Kidney (tissue), 14 donors: ENCODE data around the gene SERPINB6. TPM values are rescaled to one million over a fixed set of nuclear protein-coding genes. Genes with fewer than 3 reads are reported as not detected.
"Not testable (repeated sequence)": the region's sequence is repeated elsewhere in the genome, so short reads cannot be mapped to it uniquely, and the experiment has no call there.

ENCODE experiments used
- DNase-seq, 5 donors: peaks; one replicate each; pipeline ENCODE4 v3.0.0-alpha.2; 2013 to 2020
- FAIRE-seq: peaks from 2 replicates; lab custom pipeline; 2012; peaks lifted over from hg19 to GRCh38; lab: Jason Lieb, UNC
- H3K27ac ChIP-seq, 2 donors: one replicate each; pipeline ENCODE4 v1.7.0; 2013; ENCODE audit warnings: low read depth in 2 of 2, low read length in 2 of 2, inconsistent platforms in 1 of 2
- H3K27me3 ChIP-seq: one replicate; pipeline ENCODE4 v1.7.1; 2013; ENCODE audit warnings: low read length, inconsistent platforms; ENCODE audit not compliant: control insufficient read depth, insufficient read depth
- H3K36me3 ChIP-seq, 3 donors: one replicate each; pipeline versions ENCODE4 v1.7.0 to v1.7.1; 2013; ENCODE audit warnings: low read length in 3 of 3, control low read depth in 1 of 3, inconsistent platforms in 1 of 3; ENCODE audit not compliant: insufficient read depth in 3 of 3, control insufficient read depth in 2 of 3
- H3K4me1 ChIP-seq, 3 donors: one replicate each; pipeline versions ENCODE4 v1.7.0 to v1.7.1; 2013; ENCODE audit warnings: low read length in 3 of 3, inconsistent platforms in 1 of 3, low read depth in 1 of 3; ENCODE audit not compliant: control insufficient read depth in 2 of 3, insufficient read depth in 2 of 3
- H3K4me3 ChIP-seq, 3 donors: one replicate each; pipeline versions ENCODE4 v1.7.0 to v1.8.1; 2013; ENCODE audit warnings: low read length in 3 of 3, control low read depth in 1 of 3, inconsistent platforms in 1 of 3
- H3K9ac ChIP-seq, 3 donors: one replicate each; pipeline versions ENCODE4 v1.7.0 to v1.7.1; 2013; ENCODE audit warnings: low read length in 3 of 3, control low read depth in 1 of 3, inconsistent platforms in 1 of 3
- H3K9me3 ChIP-seq, 3 donors: one replicate each; pipeline versions ENCODE4 v1.7.0 to v1.7.1; 2013; ENCODE audit warnings: low read length in 3 of 3, control low read depth in 1 of 3, inconsistent platforms in 1 of 3; ENCODE audit not compliant: control insufficient read depth in 2 of 3, insufficient read depth in 1 of 3
- intact Hi-C: fragments of 100-400 bp; cut with DNase I; formaldehyde crosslinking; loops from one replicate; pipeline ENCODE4 v1.11.1; 2022
- polyA plus RNA-seq: library from polyadenylated mRNA; stranded (reverse); fragments of 350-450 nt; fragmentation: Illumina TruSeq; extraction: RNeasy Lipid Tissue Mini Kit (QIAGEN cat#74804); gene quantifications from one replicate; pipeline ENCODE4 v1.2.3, GENCODE V29; 2014; ENCODE audit warnings: low read depth, low replicate concordance; ENCODE audit not compliant: insufficient read depth
- total RNA-seq: library from RNA; stranded (reverse); fragmentation: NEBNext Ultra II Directional; extraction: Animal tissue kit (Norgen Biotek cat#: 25700); gene quantifications from one replicate; pipeline ENCODE4 v1.2.1, GENCODE V29; 2021
- TF ChIP-seq, protein P1 (sequence below): IDR thresholded peaks from 3 replicates; pipeline ENCODE4 v1.5.1; 2012; ENCODE audit warnings: mild to moderate bottlenecking, moderate library complexity, borderline replicate concordance; ENCODE audit not compliant: insufficient read depth; ENCODE audit errors: extremely low read depth
- donor health status: control.
- donor health status: control.
- donor health status: control.
- donor health status: control.
- donor health status: control.
- donor health status: DM: yes; HTN: yes; CAD: no.
- donor health status: Normal renal cell carcinoma (clear cell type).

The SERPINB6 gene
- total and polyA plus RNA-seq, 2 donors from 2014 or later, result 136 to 212 TPM

DNA sequence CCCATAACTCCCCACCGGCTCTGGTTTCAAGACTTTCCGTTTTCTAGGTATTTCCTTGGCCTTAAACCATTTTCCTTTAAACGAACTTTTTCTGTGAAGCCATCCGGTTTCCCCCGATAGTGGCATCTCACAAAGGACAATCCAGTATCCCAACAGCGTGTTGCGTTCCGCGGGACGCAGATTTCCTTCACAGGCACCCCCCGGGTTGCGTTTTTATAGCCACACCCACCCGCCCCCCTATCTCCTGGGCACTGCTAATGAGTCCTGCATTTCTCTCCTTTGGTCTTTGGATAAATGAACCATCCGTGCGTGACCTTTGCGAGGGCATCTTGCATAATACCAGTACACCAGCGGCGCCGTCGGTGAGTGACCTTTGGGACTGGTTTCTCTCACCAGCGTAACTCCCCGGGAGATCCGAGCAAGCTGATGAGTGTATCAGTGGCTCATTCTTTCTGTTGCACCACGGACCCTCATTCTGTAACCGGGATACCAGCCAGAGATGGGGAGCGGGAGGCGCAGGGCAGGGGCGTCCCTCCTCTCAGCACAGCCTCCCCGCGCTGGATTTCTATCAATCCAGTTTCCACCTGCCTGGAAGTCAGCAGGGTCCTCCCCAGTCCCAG lies 27.7 kb upstream of the SERPINB6 start:
- Histone ChIP-seq H3K4me1 (peaks cover 0 to 9% (median 0%) of the 10 kb centered on the region in 3 donors), H3K9me3 (no peaks in the 10 kb centered on the region), H3K9ac (peak overlapping the region in 2 of 3 donors; percentile 23 to 70), H3K36me3 (peaks cover 0 to 3% (median 0%) of the 10 kb centered on the region in 3 donors), H3K4me3 (peak overlapping the region; percentile 45 to 80 (median 57)), H3K27me3 (no peaks in the 10 kb centered on the region), H3K27ac (peak overlapping the region; percentile 91 to 93)
- FAIRE-seq (no peak), DNase-seq (peak in 1 of 5 donors; percentile 90)
- intact Hi-C loops, result loop anchor here (5.0 kb wide), 1 partner anchor 58 kb away; no protein-coding TSS in a partner anchor
- TF ChIP-seq, protein P1, sequence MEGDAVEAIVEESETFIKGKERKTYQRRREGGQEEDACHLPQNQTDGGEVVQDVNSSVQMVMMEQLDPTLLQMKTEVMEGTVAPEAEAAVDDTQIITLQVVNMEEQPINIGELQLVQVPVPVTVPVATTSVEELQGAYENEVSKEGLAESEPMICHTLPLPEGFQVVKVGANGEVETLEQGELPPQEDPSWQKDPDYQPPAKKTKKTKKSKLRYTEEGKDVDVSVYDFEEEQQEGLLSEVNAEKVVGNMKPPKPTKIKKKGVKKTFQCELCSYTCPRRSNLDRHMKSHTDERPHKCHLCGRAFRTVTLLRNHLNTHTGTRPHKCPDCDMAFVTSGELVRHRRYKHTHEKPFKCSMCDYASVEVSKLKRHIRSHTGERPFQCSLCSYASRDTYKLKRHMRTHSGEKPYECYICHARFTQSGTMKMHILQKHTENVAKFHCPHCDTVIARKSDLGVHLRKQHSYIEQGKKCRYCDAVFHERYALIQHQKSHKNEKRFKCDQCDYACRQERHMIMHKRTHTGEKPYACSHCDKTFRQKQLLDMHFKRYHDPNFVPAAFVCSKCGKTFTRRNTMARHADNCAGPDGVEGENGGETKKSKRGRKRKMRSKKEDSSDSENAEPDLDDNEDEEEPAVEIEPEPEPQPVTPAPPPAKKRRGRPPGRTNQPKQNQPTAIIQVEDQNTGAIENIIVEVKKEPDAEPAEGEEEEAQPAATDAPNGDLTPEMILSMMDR, result no peak

DNA sequence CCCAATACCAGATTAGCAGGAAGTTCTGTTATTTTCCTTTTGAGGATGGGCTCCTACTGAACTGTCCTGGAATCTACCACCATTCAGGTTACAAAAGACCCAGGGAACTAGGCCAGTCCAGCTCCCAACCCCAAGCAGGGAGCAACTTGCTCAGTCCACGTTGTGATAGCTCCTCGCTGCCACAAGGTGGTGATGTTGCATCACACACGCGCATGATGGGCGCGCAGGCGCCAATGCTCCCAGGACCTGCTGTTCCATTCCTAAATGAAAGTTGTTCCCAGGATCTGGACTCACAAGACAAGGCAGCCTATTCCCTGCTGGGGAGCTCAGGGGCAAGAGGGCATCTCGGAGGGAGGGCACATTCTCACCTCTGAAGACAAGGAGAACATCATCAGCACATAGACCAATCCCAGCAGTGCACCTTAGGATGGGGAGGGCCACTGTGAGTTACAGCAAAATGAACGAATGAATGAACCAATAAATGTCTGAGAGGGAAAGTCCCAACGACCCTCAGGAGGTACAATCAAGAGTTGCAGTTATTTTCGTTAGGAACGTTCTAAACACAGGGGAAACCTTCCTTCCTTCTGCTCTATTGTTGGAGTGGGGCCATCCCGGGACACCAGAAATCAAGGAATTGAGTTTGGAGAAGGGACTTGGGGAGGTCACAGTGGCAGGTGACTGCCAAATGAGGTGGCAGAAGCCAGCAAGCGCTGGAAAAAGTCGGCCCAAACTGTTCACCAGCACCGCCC lies 27.1 kb upstream of the SERPINB6 start:
- intact Hi-C loops, result loop anchor here (5.0 kb wide), 1 partner anchor 59 kb away; no protein-coding TSS in a partner anchor
- H3K4me1 ChIP-seq, H3K27me3 ChIP-seq, H3K36me3 ChIP-seq, H3K9me3 ChIP-seq: not testable (repeated sequence)
- peak overlapping the region in 2 of 3 donors; percentile 57 to 80 for H3K4me3 ChIP-seq
- peak overlapping the region; percentile 91 to 93 for H3K27ac ChIP-seq
- TF ChIP-seq, protein P1, result peak; percentile 9
- H3K9ac ChIP-seq, result peak overlapping the region in 1 of 3 donors; percentile 70
- FAIRE-seq (peak; percentile 96), DNase-seq (peak in 2 of 5 donors; percentile 40 to 44)

DNA sequence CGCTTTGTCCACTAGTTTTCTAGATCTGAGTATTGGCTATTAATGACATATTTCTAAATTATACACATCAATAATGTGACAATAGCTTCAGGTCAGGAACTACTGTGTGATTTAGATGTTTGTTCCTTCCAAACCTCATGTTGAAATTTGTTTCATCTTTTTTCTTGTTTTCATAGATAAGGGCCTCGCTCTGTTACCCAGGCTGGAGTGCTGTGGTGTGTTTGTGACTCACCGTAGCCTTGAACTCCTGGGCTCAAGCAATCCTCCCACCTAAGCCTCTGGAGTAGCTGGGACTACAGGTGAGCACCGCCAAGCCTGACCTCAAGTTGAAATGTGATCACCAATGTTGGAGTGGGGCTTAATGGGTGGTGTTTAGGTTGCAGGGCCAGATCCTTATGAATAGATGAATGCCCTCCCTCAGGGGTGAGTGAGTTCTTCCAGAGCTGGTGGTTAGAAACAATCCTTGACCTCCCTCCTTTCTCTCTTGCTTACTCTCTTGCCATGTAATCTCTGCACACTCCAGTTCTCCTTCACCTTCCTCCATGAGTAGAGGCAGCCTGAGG lies 22.5 kb upstream of the SERPINB6 start:
- FAIRE-seq (no peak), DNase-seq (no peak)
- no peak overlapping the region for H3K9ac ChIP-seq
- TF ChIP-seq, protein P1, result no peak
- no peaks in the 10 kb centered on the region for H3K36me3 ChIP-seq
- no peak overlapping the region for H3K4me3 ChIP-seq
- no peaks in the 10 kb centered on the region for H3K27me3 ChIP-seq
- intact Hi-C loops, result no loop called here
- no peaks in the 10 kb centered on the region for H3K9me3 ChIP-seq
- H3K27ac ChIP-seq, result no peak overlapping the region
- peaks cover 0 to 5% (median 0%) of the 10 kb centered on the region in 3 donors for H3K4me1 ChIP-seq
